IMR-90 (cell line): ENCODE data around the gene NKAIN2. TPM values are rescaled to one million over a fixed set of nuclear protein-coding genes. Genes with fewer than 3 reads are reported as not detected.
"Not testable (repeated sequence)": the region's sequence is repeated elsewhere in the genome, so short reads cannot be mapped to it uniquely, and the experiment has no call there.

Experiments
- ATAC-seq: fragments of 200-7000 bp; cut with Tn5 transposase; 2 replicates; pipeline ENCODE4 v1.9.1; 2020; ENCODE audit warnings: low read depth, mild to moderate bottlenecking, moderate library complexity
- BruUV-seq: library from RNA; stranded (reverse); fragments of 400-500 nt; replicated peaks from 2 replicates; lab custom pipeline; 2021; lab: Mats Ljungman, UMichigan
- CTCF ChIA-PET: fragments of 300-600 bp; formaldehyde crosslinking; extraction: SDS; loops from one replicate; lab custom pipeline; 2021; ENCODE audit warnings: antibody characterized with exemption; lab: Yijun Ruan, JAX
- POLR2A ChIA-PET: fragments of 300-600 bp; sonication (Branson Sonifier 250); formaldehyde crosslinking; loops from one replicate; lab custom pipeline; 2022; ENCODE audit warnings: antibody characterized with exemption; ENCODE audit not compliant: unreplicated experiment; lab: Charles Lee
- DNase-seq: peaks from one replicate; pipeline ENCODE4 v3.0.0; 2013
- H2AFZ ChIP-seq: replicated peaks from 2 replicates; pipeline ENCODE3; 2013; ENCODE audit warnings: low read length, mild to moderate bottlenecking; ENCODE audit not compliant: poor library complexity
- H2AK5ac ChIP-seq: 2 replicates; pipeline ENCODE4 v1.6.1; 2013; ENCODE audit warnings: low read depth, low read length, inconsistent platforms
- H2AK9ac ChIP-seq: replicated peaks from 2 replicates; pipeline ENCODE3; 2013; ENCODE audit warnings: mild to moderate bottlenecking, low read depth, low read length, moderate library complexity; ENCODE audit not compliant: poor library complexity
- H2BK120ac ChIP-seq: 2 replicates; pipeline ENCODE4 v1.6.1; 2013; ENCODE audit warnings: low read depth, low read length, inconsistent platforms
- H2BK15ac ChIP-seq: 3 replicates; pipeline ENCODE4 v1.6.1; 2013; ENCODE audit warnings: low read depth, low read length, inconsistent platforms
- H2BK20ac ChIP-seq: 2 replicates; pipeline ENCODE4 v1.6.1; 2013; ENCODE audit warnings: low read depth, mild to moderate bottlenecking, inconsistent platforms, low read length, moderate library complexity
- H2BK5ac ChIP-seq: 2 replicates; pipeline ENCODE4 v1.6.1; 2013; ENCODE audit warnings: mild to moderate bottlenecking, low read depth, low read length, inconsistent platforms; ENCODE audit not compliant: poor library complexity, severe bottlenecking
- H3K14ac ChIP-seq: replicated peaks from 2 replicates; pipeline ENCODE4 v1.6.1; 2013; ENCODE audit warnings: low read depth, low read length, inconsistent platforms
- H3K18ac ChIP-seq: 2 replicates; pipeline ENCODE4 v1.6.1; 2013; ENCODE audit warnings: low read depth, low read length, control low read depth
- H3K23ac ChIP-seq: 2 replicates; pipeline ENCODE4 v1.6.1; 2013; ENCODE audit warnings: low read depth, low read length, inconsistent platforms
- H3K27ac ChIP-seq: 2 replicates; pipeline ENCODE4 v1.5.1; 2013; ENCODE audit warnings: mild to moderate bottlenecking, control low read depth, low read length; ENCODE audit not compliant: insufficient read depth
- H3K27me3 ChIP-seq: 2 replicates; pipeline ENCODE4 v1.6.1; 2013; ENCODE audit warnings: low read length; ENCODE audit not compliant: control insufficient read depth, insufficient read depth
- H3K36me3 ChIP-seq: 2 replicates; pipeline ENCODE4 v1.6.1; 2013; ENCODE audit warnings: low read length, mixed read lengths; ENCODE audit not compliant: control insufficient read depth, insufficient read depth
- H3K4ac ChIP-seq: 2 replicates; pipeline ENCODE4 v1.6.1; 2013; ENCODE audit warnings: low read depth, low read length, inconsistent platforms
- H3K4me1 ChIP-seq: 2 replicates; pipeline ENCODE4 v1.6.1; 2013; ENCODE audit warnings: low read length, mixed read lengths; ENCODE audit not compliant: control insufficient read depth, insufficient read depth
- H3K4me2 ChIP-seq: 2 replicates; pipeline ENCODE4 v1.6.1; 2013; ENCODE audit warnings: low read depth, mild to moderate bottlenecking, control low read depth, low read length, moderate library complexity
- H3K4me3 ChIP-seq: 2 replicates; pipeline ENCODE4 v1.5.1; 2013; ENCODE audit warnings: low read depth, mild to moderate bottlenecking, control low read depth, low read length, moderate library complexity; ENCODE audit not compliant: insufficient read depth
- H3K56ac ChIP-seq: 2 replicates; pipeline ENCODE4 v1.6.1; 2013; ENCODE audit warnings: low read length, inconsistent platforms; ENCODE audit not compliant: insufficient read depth; ENCODE audit errors: extremely low read depth
- H3K79me1 ChIP-seq, 2 experiments: 2 replicates each; pipeline ENCODE4 v1.6.1; 2013; ENCODE audit warnings: low read length in 2 of 2, inconsistent platforms in 1 of 2, low read depth in 1 of 2
- H3K9ac ChIP-seq: 2 replicates; pipeline ENCODE4 v1.6.1; 2013; ENCODE audit warnings: low read depth, low read length, control low read depth
- H3K9me1 ChIP-seq: 2 replicates; pipeline ENCODE4 v1.6.1; 2013; ENCODE audit warnings: low read length, inconsistent platforms; ENCODE audit not compliant: insufficient read depth
- H3K9me3 ChIP-seq: 2 replicates; pipeline ENCODE4 v1.6.1; 2013; ENCODE audit warnings: low read length; ENCODE audit not compliant: control insufficient read depth, insufficient read depth
- H4K20me1 ChIP-seq: 2 replicates; pipeline ENCODE4 v1.6.1; 2013; ENCODE audit warnings: low read length, inconsistent platforms; ENCODE audit not compliant: insufficient read depth
- H4K5ac ChIP-seq: 2 replicates; pipeline ENCODE4 v1.6.1; 2013; ENCODE audit warnings: mild to moderate bottlenecking, low read depth, low read length, control low read depth
- H4K8ac ChIP-seq, 2 experiments: 2 replicates each; pipeline ENCODE4 v1.6.1; 2013; ENCODE audit warnings: low read depth in 2 of 2, low read length in 2 of 2, control low read depth in 1 of 2, inconsistent platforms in 1 of 2
- H4K91ac ChIP-seq: 2 replicates; pipeline ENCODE4 v1.6.1; 2013; ENCODE audit warnings: low read depth, low read length, inconsistent platforms; ENCODE audit not compliant: insufficient read depth
- CEBPB ChIP-seq: IDR thresholded peaks from 2 replicates; pipeline ENCODE4 v1.6.1; 2012; ENCODE audit warnings: low read depth, low read length, improper control_type of control experiment
- CHD1 ChIP-seq: IDR thresholded peaks from 2 replicates; pipeline ENCODE4 v1.6.1; 2012; ENCODE audit warnings: low read depth, low read length, improper control_type of control experiment
- MAZ ChIP-seq: IDR thresholded peaks from 2 replicates; pipeline ENCODE4 v1.6.1; 2012; ENCODE audit warnings: low read depth, mild to moderate bottlenecking, low read length, improper control_type of control experiment, moderate library complexity, borderline replicate concordance
- WGBS, 2 experiments: methylation state at CpG; one replicate each; pipeline versions ENCODE4 v1.1.5 to v1.1.7; 2013; ENCODE audit warnings: missing lambda C conversion rate in 2 of 2; ENCODE audit not compliant: insufficient read length in 1 of 2; ENCODE audit errors: extremely low coverage in 2 of 2; 5-methylcytosine and 5-hydroxymethylcytosine counted together
- dilution Hi-C: fragments of 300-500 bp; cut with HindIII; formaldehyde crosslinking; loops from one replicate; pipeline ENCODE4 v1.14.3; 2018; ENCODE audit warnings: low sequenced_read_pairs; ENCODE audit not compliant: unreplicated experiment
- in situ Hi-C: fragments of 300-500 bp; cut with MboI; formaldehyde crosslinking; loops from 3 replicates; pipeline ENCODE4 v1.14.3; 2019; ENCODE audit warnings: low sequenced_read_pairs, inconsistent platforms, mixed read lengths
- intact Hi-C: fragments of 100-400 bp; cut with micrococcal nuclease; formaldehyde crosslinking; loops from 2 replicates; pipeline ENCODE4 v1.10.0; 2022
- polyA plus RNA-seq, 3 experiments: library from polyadenylated mRNA; depleted of rRNA; stranded (reverse); fragments of >200 nt; gene quantifications; 2 replicates each; pipeline ENCODE4 v1.2.3, GENCODE V29; 2012; ENCODE audit warnings: low replicate concordance in 1 of 3
- total RNA-seq: library from RNA; depleted of rRNA; stranded (reverse); fragments of >200 nt; gene quantifications from 2 replicates; pipeline ENCODE4 v1.2.3, GENCODE V29; 2012

Gene NKAIN2
- total and polyA plus RNA-seq, 2 of the 4 experiments (the other 2 are of a cell fraction): not detected

GRCh38 chr6:123986938-123987337 lies 183.3 kb downstream of the NKAIN2 start:
- H3K79me1 ChIP-seq: no peaks in the 10 kb centered on the region
- no peak for TF ChIP-seq MAZ
- TF ChIP-seq CEBPB: no peak
- no peak for TF ChIP-seq CHD1
- no peak overlapping the region for H2AFZ ChIP-seq
- no peak overlapping the region for H3K4me2 ChIP-seq
- H2AK5ac ChIP-seq: no peak overlapping the region
- no peak overlapping the region for H3K56ac ChIP-seq
- no TSS peak for BruUV-seq
- H3K4me1 ChIP-seq: no peaks in the 10 kb centered on the region
- no peaks in the 10 kb centered on the region for H3K9me3 ChIP-seq
- no peak overlapping the region for H4K91ac ChIP-seq
- no peak overlapping the region for H3K18ac ChIP-seq
- no peak for ATAC-seq
- ChIA-PET POLR2A (no interaction called here), CTCF (no interaction called here)
- no peak overlapping the region for H2BK15ac ChIP-seq
- in situ Hi-C loops: no loop called here
- no CpG with 5 or more reads among the region's 4 CpGs for WGBS, 2 experiments
- no peaks in the 10 kb centered on the region for H4K20me1 ChIP-seq
- no peak overlapping the region for H4K8ac ChIP-seq
- no peaks in the 10 kb centered on the region for H3K27me3 ChIP-seq
- H3K9ac ChIP-seq: no peak overlapping the region
- H3K4ac ChIP-seq: no peak overlapping the region
- H2BK120ac ChIP-seq: no peak overlapping the region
- H3K14ac ChIP-seq: no peak overlapping the region
- no peak overlapping the region for H2BK5ac ChIP-seq
- no peak overlapping the region for H3K27ac ChIP-seq
- no peak overlapping the region for H3K23ac ChIP-seq
- DNase-seq: no peak
- no peaks in the 10 kb centered on the region for H3K9me1 ChIP-seq
- H2BK20ac ChIP-seq: no peak overlapping the region
- H3K36me3 ChIP-seq: no peaks in the 10 kb centered on the region
- no peak overlapping the region for H2AK9ac ChIP-seq
- intact Hi-C loops: no loop called here
- dilution Hi-C loops: no loop called here
- no peak overlapping the region for H3K4me3 ChIP-seq
- H4K5ac ChIP-seq: no peak overlapping the region

GRCh38 chr6:123989918-123990317 lies 186.3 kb downstream of the NKAIN2 start:
- H3K9me3 ChIP-seq, DNase-seq, H3K36me3 ChIP-seq, H3K4me3 ChIP-seq, H2BK20ac ChIP-seq, H3K23ac ChIP-seq, POLR2A ChIA-PET, H4K8ac ChIP-seq, BruUV-seq, H4K91ac ChIP-seq, H2BK5ac ChIP-seq, H3K4ac ChIP-seq, H3K79me1 ChIP-seq, H2AK5ac ChIP-seq, H2AFZ ChIP-seq, H3K27ac ChIP-seq, in situ Hi-C loops, H3K18ac ChIP-seq, H3K56ac ChIP-seq, H3K27me3 ChIP-seq, H4K20me1 ChIP-seq, H3K4me2 ChIP-seq, H2AK9ac ChIP-seq, H4K5ac ChIP-seq, CTCF ChIA-PET, intact Hi-C loops, ATAC-seq, dilution Hi-C loops, H3K9me1 ChIP-seq, H2BK15ac ChIP-seq, H2BK120ac ChIP-seq, H3K9ac ChIP-seq, H3K4me1 ChIP-seq, H3K14ac ChIP-seq: not testable (repeated sequence)
- WGBS, 2 experiments: no CpG with 5 or more reads among the region's 5 CpGs
